GM18907 (cell line): ENCODE data around the gene CD27.
A peak's percentile ranks its signal among the peaks of the same experiment; 100 is the strongest.
"Not testable (repeated sequence)": the region's sequence is repeated elsewhere in the genome, so short reads cannot be mapped to it uniquely, and the experiment has no call there.

Experiments
- ATAC-seq: cut with Tn5 transposase; IDR thresholded peaks from one replicate; pipeline ENCODE4 v1.9.1; 2021; ENCODE audit warnings: mild to moderate bottlenecking, moderate library complexity; ENCODE audit not compliant: unreplicated experiment

The CD27 gene

DNA sequence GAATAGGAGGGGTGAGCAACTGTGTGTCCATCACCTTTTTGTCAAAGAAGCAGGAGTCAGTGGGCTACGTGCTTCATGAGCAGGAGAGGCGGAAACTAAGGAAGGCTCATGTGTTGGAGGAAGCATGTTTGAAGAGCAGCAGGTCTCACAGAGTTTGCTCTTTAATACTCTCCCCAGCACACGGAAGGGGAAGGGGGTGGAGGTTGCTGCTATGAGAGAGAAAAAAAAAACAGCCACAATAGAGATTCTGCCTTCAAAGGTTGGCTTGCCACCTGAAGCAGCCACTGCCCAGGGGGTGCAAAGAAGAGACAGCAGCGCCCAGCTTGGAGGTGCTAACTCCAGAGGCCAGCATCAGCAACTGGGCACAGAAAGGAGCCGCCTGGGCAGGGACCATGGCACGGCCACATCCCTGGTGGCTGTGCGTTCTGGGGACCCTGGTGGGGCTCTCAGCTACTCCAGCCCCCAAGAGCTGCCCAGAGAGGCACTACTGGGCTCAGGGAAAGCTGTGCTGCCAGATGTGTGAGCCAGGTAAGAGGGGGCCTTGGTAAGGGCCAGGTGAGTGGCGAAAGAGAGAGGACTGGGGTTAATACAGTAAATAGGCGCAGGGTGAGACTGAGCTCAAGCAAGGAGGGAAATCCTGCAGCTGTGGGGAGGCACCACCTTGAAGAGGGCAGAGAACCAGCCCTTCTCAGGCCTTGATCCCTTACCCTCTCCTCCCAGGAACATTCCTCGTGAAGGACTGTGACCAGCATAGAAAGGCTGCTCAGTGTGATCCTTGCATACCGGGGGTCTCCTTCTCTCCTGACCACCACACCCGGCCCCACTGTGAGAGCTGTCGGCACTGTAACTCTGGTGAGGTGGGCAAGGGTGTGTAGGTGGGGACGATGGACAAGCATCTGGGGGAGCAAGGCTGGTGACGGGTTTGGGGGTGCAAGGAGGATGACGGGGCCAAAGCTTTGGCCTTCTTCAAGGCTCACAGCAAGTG, at the start of gene CD27:
Gene CD27, plus strand, starts transcription at position 252 of the 985 bp plus-strand sequence. Its CDS starts 141 bp downstream, at position 393.
- ATAC-seq, result no peak

DNA sequence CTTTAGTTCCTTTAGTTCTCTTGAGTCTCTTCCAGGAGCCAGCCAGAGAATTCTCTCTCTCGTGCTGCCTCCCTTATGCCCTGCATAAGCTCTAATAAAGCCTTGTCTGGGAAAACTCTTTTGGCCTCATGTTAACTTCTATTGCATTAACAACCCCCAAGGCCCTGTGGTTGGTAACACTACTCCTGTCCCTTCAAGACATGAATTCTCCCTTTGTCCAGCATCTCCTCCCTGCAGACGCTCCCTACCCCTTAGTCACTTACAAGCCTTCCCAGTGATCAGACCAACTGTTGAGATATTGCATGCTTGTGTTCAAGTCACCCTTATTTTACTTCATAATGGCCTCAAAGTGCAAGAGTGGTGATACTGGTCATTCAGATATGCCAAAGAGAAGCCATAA, 48.7 kb upstream of the CD27 start:
- ATAC-seq, result no peak

DNA sequence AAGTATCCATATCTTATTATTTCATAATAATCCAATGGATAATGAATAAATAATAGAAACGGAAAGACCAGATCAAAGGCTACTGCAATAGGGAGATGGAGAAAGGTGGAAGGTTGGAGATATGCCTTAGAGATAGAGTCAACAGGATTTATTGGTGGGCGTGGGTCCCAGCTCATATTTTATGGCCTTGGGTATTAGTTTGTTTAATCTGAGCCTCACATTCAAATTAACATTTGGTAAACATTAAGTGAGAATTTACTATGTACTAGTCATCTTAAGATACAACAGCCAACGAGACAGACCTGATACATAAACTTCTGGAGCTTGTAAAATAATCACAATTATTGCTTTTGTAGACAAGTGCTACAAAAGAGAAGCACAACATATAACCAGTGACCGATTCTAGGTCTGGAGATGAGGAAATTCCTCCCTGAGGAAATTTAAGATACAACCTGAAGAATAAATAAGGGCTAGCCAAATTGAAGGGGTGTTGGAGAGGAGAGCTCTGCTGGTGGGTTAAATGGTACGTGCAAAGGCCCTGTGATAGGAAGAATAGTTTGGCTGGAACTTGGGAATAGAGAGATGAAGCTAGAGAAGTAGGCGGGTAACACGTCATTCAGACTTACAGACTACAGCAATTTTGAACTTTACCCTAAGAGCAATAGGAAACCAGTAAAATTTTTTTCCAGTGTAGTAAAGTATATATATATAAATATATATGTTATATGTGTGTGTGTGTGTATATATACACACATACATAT, 44.7 kb upstream of the CD27 start:
- no peak for ATAC-seq

DNA sequence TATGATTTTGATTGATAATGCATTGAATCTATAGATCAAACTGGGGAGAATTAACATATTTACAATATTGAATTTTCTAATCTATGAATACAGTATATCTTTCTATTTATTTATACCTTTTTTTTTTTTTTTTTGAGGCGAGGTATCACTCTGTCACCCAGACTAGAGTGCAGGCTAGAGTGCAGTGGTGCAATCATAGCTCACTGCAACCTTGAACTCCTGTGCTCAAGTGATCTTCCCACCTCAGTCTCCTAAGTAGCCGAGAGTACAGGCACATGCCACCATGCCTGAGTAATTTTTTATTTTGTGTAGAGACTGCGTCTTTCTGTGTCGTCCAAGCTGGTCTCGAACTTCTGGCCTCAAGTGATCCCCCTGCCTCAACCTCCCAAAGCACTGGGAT, 40.4 kb upstream of the CD27 start:
- ATAC-seq, result no peak

DNA sequence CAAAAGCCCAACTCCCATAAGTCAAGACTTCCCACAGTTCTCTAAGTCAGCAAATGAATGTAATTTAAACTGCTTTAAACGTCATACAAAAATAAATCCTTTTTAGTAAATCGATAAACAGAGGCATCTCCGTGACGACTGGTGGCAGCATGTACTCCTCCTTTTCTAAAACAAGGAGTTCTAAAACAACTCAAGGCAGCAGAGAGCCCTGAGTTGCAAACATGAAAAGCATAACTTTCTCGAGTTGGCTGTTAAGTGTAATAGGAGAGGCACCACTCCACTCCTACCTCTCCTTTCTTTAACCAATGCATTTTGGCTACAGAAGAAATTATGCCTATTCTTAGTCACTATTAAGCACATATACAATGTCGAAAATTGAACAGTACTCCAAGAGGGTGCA, 38.8 kb upstream of the CD27 start:
- no peak for ATAC-seq

DNA sequence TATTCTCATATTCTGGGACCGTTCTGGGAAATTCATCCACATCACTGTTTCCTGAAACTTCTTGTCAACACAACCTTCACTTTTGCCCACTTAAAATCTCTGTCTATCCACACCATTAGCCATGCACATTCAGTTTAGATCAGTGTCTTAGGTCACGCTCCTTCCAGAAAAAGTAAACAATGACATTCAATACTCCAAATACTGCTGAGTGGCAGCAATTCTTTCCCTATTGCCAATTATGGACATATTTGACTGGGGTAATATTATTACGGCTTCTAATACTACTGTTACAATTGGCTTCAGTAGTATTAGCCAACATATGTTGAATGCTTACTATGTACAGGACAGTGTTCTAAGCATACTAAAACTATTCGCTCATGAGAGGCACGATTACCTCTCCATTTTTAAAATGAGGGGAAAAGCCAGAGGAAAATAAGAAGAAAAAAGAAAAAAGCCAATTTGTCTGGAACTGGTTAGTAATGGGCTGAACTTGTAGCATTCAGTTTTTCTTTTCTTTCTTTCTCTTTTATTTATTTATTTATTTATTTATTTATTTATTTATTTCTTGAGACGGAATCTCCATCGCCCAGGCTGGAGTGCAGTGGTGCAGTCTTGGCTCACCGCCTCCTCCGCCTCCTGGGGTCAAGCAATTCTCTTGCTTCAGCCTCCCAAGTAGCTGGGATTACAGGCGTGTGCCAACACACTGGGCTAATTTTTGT, 37.4 kb upstream of the CD27 start:
- no peak for ATAC-seq

DNA sequence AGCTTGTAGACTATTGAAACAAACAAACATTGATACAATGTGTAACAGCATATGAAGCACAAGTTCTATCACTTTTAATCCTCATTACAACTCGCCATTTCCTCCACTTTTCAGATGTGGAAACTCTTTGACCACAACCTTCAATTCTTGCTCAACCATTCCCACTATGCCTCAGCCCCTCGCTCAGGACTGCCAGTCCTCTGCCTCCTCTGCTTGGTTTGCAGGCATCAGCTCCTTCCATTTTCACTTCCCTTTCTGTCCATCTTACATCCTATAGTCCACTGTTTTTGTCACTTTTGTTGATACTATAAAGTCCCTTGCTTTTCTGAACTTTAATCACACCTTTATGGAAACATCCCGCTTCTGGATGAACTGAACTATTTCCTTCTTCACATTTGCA, 28.2 kb upstream of the CD27 start:
- no peak for ATAC-seq

DNA sequence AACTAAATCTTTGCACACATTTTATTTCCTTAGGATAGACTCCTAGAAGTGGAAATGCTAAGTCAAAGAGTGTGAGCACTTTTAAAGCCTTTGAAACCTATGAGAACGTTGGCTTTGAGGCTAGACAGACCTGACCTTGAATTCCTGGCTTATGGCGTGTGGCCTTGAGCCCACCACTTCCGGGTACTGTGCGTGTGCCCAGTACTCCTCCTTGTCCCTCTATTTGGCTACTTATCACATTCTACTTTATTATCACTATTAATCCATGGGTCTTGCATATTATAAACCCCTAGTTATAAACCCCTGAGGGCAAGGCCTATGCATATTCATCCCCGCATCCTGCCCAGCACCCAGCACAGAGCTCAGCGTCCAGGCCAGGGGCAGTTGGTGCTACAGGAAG, 26.0 kb upstream of the CD27 start:
- no peak for ATAC-seq

DNA sequence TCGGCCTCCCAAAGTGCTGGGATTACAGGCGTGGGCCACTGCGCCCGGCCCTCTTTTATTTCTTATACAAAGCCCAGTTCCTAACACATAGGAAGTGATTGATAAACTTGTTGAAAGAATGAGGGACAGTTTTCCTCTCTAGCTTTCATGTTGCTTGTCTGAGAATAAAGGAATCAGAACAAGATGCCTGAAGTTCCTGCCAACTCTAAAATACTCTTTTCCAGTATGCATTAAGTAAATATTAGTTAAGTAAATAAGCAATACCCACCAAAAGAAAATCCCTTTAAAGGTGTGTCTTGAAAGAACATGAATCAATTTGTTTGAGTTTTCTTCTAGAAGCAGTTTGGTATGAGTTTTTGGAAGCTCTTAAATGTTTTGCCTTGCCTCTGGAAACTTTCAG, 24.4 kb upstream of the CD27 start:
- ATAC-seq, result no peak

DNA sequence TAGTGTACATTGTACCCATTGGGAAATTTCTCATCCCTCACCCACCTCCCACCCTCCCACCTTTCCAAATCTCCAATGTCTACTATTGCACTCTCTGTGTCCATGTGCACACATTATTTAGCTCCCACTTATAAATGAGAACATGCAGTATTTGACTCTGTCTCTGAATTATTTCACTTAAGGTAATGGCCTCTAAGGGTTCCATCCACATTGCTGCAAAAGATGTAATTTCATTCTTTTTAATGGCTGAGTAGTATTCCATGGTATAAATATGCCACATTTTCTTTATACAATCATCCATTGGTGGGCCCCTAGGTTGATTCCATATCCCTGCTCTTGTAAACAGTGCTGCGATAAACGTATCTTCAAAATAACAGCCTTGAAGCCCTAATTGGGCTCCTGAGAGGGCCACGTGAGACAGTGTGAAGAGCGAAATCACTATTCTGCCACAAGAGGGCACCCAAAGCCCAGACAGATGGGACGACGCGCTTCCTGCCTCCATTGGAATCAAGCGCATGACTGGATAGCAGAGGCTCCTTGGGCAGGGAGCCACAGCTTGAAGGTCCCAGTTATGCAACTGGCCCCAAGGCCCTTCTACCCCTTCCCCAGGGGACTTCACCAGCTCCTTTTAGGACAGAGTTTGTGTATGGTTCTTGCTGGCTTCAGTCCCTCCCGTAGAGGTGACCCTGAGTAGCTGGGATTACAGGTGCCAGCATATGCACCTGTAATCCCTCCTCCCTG, 21.3 kb upstream of the CD27 start:
- ATAC-seq, result peak; percentile 44

DNA sequence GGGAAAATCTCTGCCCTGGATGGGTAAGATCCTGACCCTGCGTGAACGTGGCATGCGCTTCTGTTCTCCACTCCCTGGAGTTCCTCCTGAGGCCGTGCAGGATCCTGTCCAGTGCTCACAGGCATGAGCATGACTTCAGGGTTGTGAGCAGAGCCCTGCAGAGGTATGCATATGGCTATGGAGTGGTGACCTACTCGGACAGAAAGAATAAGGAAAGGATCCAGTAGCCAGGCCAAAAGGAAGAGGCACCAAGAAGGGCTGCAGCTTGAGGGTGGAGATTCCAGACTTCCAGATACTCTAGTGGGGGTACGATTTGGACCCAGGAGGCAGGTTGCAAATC, 20.8 kb upstream of the CD27 start:
- ATAC-seq, result no peak

DNA sequence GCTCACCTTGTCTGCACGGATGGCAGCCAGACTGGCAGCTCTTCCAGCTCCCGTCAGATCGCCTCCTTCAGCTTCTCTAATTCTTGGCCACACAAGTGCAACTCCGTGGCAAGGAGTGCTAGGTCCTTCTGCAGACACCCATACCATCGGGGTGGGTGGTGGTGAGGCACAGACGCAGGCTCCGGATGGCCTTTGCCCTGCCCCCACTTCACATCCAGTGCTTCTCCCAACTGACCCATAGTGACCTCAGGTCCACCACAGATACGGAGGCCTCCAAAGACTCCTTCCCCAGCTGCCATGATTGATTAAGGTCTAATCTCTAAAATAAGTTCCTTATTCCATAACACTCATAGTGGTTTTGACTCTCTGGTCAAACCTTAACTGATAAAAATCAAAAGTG, 19.9 kb upstream of the CD27 start:
- ATAC-seq, result no peak

DNA sequence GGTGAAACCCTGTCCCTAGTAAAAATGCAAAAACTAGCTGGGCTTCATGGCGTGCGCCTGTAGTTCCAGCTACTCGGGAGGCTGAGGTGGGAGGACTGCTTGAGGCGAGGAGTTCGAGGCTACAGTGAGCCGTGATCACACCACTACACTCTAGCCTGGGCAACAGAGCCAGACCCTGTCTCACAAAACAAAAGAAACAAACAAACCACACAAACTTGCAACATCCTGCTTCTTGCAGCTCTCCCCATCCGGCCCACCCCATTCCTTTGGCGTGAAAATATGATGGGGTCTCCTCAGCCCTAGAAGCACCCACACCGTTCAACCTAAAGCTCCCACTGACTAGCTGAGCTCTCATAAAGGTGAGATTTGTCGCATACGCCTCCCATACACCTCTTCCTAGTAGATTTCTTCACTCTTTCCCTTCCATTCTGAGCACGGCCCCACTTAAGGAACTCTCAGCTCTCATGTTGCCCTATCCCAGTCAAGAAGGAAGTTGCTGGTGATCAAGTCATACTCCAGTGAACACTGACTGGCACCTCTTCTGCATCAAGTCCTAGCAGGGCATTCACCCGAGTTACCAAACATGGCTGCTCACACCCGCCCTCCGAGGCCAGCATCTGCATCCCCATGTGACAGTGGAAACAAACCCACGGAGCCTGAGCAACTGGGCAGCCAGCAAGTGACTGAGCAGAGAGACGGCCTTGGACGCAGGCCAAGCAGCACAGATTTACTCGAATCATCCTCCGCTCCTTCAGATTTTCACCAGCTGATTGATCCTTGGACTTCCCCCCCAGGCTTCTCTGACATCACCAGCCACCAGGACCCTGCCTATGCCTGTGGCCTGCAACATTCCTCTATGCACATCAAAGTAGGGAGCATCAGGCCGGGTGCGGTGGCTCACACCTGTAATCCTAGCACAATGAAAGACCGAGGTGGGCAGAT, 18.9 kb upstream of the CD27 start:
- ATAC-seq, result no peak

DNA sequence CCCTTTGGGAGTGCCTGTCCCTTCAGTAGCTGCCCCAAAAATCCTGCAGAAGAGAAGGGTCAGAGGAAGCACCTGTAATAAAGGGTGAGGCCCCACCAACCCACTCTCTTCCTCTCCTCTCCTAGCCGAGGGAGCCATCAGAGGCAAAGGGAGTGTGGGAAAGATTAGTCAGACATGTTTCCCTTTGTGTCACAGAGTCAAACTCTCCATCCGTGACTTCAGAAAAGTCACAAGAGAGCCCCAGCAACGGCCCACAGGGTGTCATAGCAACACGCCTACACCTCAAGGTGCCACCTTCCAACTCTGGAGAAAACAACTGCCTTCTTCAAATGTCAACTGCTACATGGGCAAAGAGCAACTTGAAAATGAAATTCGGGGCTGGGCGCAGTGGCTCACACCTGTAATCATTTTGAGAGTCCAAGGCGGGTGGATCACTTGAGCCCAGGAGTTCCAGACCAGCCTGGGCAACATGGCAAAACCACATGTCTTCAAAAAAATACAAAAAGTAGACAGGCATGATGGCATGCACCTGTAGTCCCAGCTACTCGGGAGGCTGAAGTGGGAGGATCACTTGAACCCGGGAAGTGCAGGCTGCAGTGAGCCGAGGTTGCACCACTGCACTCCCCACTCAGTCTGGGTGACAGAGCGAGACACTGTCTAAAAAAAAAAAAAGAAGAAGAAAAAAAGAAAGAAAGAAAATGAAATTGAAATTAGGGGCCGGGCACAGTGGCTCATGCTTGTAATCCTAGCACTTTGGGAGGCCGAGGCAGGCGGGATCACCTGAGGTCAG, 17.7 kb upstream of the CD27 start:
- ATAC-seq, result peak; percentile 67

DNA sequence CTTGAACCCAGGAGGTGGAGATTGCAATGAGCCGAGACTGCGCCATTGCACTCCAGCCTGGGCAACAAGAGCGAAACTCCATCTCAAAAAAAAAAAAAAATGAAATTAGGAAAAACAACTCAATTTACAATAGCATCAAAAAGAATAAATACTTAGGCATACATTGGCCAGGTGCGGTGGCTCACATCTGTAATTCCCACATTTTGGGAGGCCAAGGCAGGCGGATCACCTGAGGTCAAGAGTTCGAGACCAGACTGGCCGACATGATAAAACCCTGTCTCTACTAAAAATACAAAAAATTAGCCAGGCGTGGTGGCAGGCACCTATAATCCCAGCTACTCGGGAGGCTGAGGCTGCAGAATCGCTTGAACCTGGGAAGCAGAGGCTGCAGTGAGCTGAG, 17.0 kb upstream of the CD27 start:
- ATAC-seq, result not testable (repeated sequence)

DNA sequence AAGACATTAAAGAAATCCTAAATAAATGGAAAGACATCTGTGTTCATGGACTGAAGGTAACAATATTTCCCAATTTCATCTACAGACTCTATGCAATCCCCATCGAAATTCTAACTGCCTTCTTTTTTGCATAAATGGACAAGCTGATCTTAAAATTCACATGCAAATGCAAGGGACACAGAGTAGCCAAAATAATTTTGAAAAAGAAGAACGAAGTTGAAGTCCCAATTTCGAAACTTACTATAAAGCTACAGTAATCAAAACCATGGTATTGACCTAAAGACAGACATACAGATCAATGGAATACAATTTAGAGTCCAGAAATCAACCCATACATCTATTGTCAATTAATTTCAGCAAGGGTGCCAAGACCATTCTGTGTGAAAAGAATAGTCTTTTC, 16.4 kb upstream of the CD27 start:
- no peak for ATAC-seq

DNA sequence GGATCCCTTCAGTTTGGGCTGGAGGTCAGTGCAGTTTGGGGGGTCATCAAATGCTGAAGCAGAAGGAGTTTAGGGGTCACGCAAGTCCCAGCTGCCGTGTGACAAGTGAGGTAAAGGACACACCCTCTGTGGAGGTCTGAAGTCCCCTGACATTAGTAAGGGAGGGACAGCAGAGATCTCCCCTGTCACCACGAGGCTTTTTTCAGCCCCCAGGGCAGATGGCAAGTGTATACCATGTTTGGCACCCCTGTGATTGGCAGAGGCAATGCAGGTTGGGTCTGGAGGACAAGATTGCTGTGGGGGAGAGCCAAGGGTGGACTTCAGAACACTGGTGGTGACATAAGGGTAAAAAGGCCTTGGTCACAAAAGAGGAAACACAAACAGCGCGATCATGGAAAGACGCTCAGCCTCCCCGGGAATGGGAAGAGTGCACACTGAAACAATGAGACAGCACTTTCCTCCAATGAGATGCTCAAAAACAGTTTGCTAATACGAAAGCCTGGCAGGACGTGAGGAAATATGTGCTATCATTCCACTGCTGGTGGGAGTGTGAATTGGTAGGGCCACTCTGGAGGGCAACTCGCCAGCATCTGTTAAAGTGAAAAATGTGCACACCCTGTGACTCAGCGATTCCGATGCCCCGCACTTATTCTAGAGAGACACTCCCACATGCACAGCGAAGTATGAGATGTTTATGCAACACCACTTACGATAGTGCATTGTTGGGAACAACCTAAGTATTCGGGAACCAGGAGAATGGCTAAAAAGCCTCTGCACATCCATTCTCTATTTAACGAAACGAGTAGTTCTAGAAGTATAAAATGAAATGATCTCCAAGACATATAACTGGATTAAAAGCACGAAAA, 14.4 kb upstream of the CD27 start:
- ATAC-seq, result no peak

DNA sequence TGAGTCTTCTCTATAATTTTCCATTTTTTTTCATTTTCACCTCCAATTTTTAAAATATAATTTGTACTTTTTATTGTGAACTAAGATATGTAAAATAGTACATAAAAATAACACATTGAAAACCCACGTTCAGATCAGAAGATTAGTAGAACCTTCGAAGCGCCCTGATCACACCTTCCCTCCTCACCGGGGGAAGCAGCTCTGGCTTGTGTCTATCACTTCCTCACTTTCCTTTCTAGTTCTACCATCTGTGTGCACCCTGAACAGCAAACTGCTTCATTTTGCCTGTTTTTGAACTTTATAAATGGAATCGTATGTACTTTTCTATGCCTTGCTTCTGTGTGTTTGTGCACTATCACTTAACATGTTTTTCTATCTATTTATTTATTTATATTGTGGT, 11.8 kb upstream of the CD27 start:
- ATAC-seq, result no peak
